ENCODE data around the gene KIF2B. TPM values are rescaled to one million over a fixed set of nuclear protein-coding genes. Genes with fewer than 3 reads are reported as not detected.

The KIF2B gene
- total and polyA plus RNA-seq, 2 experiments from 2014 or later, result not detected

- Histone ChIP-seq H3K9me3 (ENCODE audit: low read depth) (no peaks in the 10 kb centered on the region), H3K27ac (no peak overlapping the region), H3K36me3 (no peaks in the 10 kb centered on the region), H3K4me1 (ENCODE audit: low read depth) (no peaks in the 10 kb centered on the region), H3K4me3 (no peak overlapping the region), H3K27me3 (no peaks in the 10 kb centered on the region)
- TF ChIP-seq, protein P1, sequence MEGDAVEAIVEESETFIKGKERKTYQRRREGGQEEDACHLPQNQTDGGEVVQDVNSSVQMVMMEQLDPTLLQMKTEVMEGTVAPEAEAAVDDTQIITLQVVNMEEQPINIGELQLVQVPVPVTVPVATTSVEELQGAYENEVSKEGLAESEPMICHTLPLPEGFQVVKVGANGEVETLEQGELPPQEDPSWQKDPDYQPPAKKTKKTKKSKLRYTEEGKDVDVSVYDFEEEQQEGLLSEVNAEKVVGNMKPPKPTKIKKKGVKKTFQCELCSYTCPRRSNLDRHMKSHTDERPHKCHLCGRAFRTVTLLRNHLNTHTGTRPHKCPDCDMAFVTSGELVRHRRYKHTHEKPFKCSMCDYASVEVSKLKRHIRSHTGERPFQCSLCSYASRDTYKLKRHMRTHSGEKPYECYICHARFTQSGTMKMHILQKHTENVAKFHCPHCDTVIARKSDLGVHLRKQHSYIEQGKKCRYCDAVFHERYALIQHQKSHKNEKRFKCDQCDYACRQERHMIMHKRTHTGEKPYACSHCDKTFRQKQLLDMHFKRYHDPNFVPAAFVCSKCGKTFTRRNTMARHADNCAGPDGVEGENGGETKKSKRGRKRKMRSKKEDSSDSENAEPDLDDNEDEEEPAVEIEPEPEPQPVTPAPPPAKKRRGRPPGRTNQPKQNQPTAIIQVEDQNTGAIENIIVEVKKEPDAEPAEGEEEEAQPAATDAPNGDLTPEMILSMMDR (IDR thresholded peaks at IDR 0.05; ENCODE audit: low read depth, low read length), result no peak
- no peak for DNase-seq (ENCODE audit: low read depth in 1 of 2, low spot score in 1 of 2)
Observed at GRCh38 chr17:53796642-53797041, 26.1 kb upstream of the KIF2B start.

DNA sequence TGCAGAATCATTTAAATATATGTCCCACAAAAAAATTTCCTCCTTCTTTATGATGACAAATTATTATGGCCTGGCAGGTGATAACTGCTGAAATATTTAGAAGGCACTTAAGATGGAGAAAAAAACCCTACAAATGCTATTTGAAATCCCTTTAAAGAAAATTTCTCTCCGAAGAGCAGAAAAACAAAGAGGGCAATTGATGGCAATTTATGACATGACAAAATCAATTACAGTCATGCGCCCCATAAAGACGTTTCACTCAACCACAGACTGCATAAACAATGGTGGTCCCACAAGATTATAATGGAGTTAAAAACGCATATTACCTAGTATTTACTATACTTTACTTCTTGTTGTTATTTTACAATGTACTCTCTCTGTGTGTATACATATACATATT lies 25.2 kb upstream of the KIF2B start:
- TF ChIP-seq, protein P1 (IDR thresholded peaks at IDR 0.05; ENCODE audit: low read depth, low read length), result no peak
- DNase-seq (ENCODE audit: low read depth in 1 of 2, low spot score in 1 of 2), result no peak
- Histone ChIP-seq H3K36me3 (no peaks in the 10 kb centered on the region), H3K4me3 (no peak overlapping the region), H3K27me3 (no peaks in the 10 kb centered on the region), H3K27ac (no peak overlapping the region), H3K4me1 (ENCODE audit: low read depth) (no peaks in the 10 kb centered on the region), H3K9me3 (ENCODE audit: low read depth) (no peaks in the 10 kb centered on the region)

DNA sequence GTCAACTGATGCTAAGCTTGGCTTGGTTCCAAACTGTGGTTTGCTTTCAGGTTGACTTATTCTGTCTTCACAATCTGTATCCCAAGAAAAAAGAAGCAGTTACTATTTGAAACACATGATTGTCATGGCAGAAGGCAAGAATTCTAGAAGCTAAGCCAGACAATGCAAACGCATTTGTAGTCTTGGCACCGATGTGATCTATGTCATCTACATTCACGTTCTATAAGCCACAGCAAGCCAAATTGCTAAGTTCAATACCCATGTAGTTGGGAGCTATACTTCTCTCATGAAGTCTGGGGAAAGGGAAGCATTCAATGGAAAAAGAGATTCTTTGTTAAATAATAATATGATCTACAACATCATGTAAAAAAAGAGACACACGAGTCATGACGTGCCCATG lies 18.3 kb upstream of the KIF2B start:
- Histone ChIP-seq H3K27me3 (no peaks in the 10 kb centered on the region), H3K36me3 (no peaks in the 10 kb centered on the region), H3K4me3 (no peak overlapping the region), H3K9me3 (ENCODE audit: low read depth) (no peaks in the 10 kb centered on the region), H3K4me1 (ENCODE audit: low read depth) (no peaks in the 10 kb centered on the region), H3K27ac (no peak overlapping the region)
- DNase-seq (ENCODE audit: low read depth in 1 of 2, low spot score in 1 of 2), result no peak
- TF ChIP-seq, protein P1 (IDR thresholded peaks at IDR 0.05; ENCODE audit: low read depth, low read length), result no peak

DNA sequence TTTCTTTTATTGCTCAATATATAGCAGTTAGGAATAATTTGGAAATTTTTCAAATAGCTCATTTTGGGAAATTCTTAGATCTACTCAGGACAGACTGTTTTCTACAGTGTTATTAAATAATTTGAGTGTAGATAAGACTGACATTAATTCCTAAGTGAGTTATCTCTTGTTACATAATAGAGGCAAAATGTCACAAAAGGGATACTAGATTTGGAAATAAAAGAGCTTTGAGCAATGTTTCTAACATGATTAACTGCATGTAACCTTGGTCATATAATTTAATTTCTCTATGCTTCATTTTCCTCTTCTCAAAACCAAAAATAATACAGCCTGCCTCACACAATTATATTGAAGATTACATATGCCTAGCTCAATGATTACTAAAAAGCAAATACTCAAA lies 16.3 kb upstream of the KIF2B start:
- no peak overlapping the region for H3K4me3 ChIP-seq
- no peaks in the 10 kb centered on the region for H3K27me3 ChIP-seq
- no peaks in the 10 kb centered on the region for H3K36me3 ChIP-seq
- DNase-seq (ENCODE audit: low read depth in 1 of 2, low spot score in 1 of 2), result no peak
- no peaks in the 10 kb centered on the region for H3K9me3 ChIP-seq (ENCODE audit: low read depth)
- TF ChIP-seq, protein P1 (IDR thresholded peaks at IDR 0.05; ENCODE audit: low read depth, low read length), result no peak
- H3K27ac ChIP-seq, result no peak overlapping the region
- no peaks in the 10 kb centered on the region for H3K4me1 ChIP-seq (ENCODE audit: low read depth)

GRCh38 chr17:53807286-53807685 lies 15.4 kb upstream of the KIF2B start:
- H3K27me3 ChIP-seq, result no peaks in the 10 kb centered on the region
- H3K4me1 ChIP-seq (ENCODE audit: low read depth), result no peaks in the 10 kb centered on the region
- no peak overlapping the region for H3K27ac ChIP-seq
- DNase-seq (ENCODE audit: low read depth in 1 of 2, low spot score in 1 of 2), result no peak
- no peak overlapping the region for H3K4me3 ChIP-seq
- no peaks in the 10 kb centered on the region for H3K36me3 ChIP-seq
- H3K9me3 ChIP-seq (ENCODE audit: low read depth), result no peaks in the 10 kb centered on the region
- TF ChIP-seq, protein P1 (IDR thresholded peaks at IDR 0.05; ENCODE audit: low read depth, low read length), result no peak

GRCh38 chr17:53818271-53818670 lies 4.5 kb upstream of the KIF2B start:
- Histone ChIP-seq H3K4me3 (no peak overlapping the region), H3K9me3 (ENCODE audit: low read depth) (no peaks in the 10 kb centered on the region), H3K27me3 (no peaks in the 10 kb centered on the region), H3K4me1 (ENCODE audit: low read depth) (no peaks in the 10 kb centered on the region), H3K27ac (no peak overlapping the region), H3K36me3 (no peaks in the 10 kb centered on the region)
- TF ChIP-seq, protein P1 (IDR thresholded peaks at IDR 0.05; ENCODE audit: low read depth, low read length), result no peak
- DNase-seq (ENCODE audit: low read depth in 1 of 2, low spot score in 1 of 2), result no peak

Measured in cardiac muscle cell (in vitro differentiated cells and primary cell).